H1 (cell line): ENCODE data around the gene LEFTY2. TPM values are rescaled to one million over a fixed set of nuclear protein-coding genes. Genes with fewer than 3 reads are reported as not detected.
"Not testable (repeated sequence)": the region's sequence is repeated elsewhere in the genome, so short reads cannot be mapped to it uniquely, and the experiment has no call there.

ENCODE experiments used
- CTCF ChIA-PET: fragments of 300-600 bp; sonication (Branson Sonifier 250); formaldehyde crosslinking; loops from one replicate; lab custom pipeline; 2021; ENCODE audit not compliant: partially characterized antibody; lab: Charles Lee
- POLR2A ChIA-PET: fragments of 300-600 bp; sonication (Branson Sonifier 250); formaldehyde crosslinking; loops from one replicate; lab custom pipeline; 2021; ENCODE audit warnings: inconsistent platforms; ENCODE audit not compliant: partially characterized antibody; lab: Charles Lee
- DNase-seq, 2 experiments: peaks; one replicate each; pipeline versions ENCODE4 v3.0.0 to v3.0.0-alpha.2; 2010 to 2022; ENCODE audit warnings: low spot score in 2 of 2, low read depth in 1 of 2, mixed read lengths in 1 of 2
- FAIRE-seq: peaks from 2 replicates; lab custom pipeline; 2011; peaks lifted over from hg19 to GRCh38; lab: Jason Lieb, UNC
- H2AFZ ChIP-seq: 2 replicates; pipeline ENCODE4 v1.8.1; 2012; ENCODE audit warnings: low read length, inconsistent platforms
- H2AK5ac ChIP-seq: 2 replicates; pipeline ENCODE4 v1.6.1; 2013; ENCODE audit warnings: low read depth, low read length
- H2BK120ac ChIP-seq: replicated peaks from 2 replicates; pipeline ENCODE3; 2013; ENCODE audit warnings: low read depth, low read length, inconsistent platforms
- H2BK12ac ChIP-seq: 2 replicates; pipeline ENCODE4 v1.6.1; 2013; ENCODE audit warnings: low read depth, low read length
- H2BK15ac ChIP-seq: 2 replicates; pipeline ENCODE4 v1.6.1; 2013; ENCODE audit warnings: low read length
- H2BK20ac ChIP-seq: 2 replicates; pipeline ENCODE4 v1.6.1; 2013; ENCODE audit warnings: low read length
- H2BK5ac ChIP-seq: 2 replicates; pipeline ENCODE4 v1.6.1; 2013; ENCODE audit warnings: low read depth, low read length
- H3K14ac ChIP-seq: 2 replicates; pipeline ENCODE4 v1.6.1; 2013; ENCODE audit warnings: inconsistent platforms; ENCODE audit not compliant: insufficient read length
- H3K18ac ChIP-seq: 2 replicates; pipeline ENCODE4 v1.6.1; 2013; ENCODE audit warnings: low read length; ENCODE audit errors: extremely low read depth
- H3K23ac ChIP-seq: 2 replicates; pipeline ENCODE4 v1.6.1; 2013; ENCODE audit warnings: inconsistent platforms; ENCODE audit not compliant: insufficient read length
- H3K23me2 ChIP-seq: 2 replicates; pipeline ENCODE4 v1.6.1; 2013; ENCODE audit warnings: low read depth, low read length
- H3K27ac ChIP-seq: 2 replicates; pipeline ENCODE4 v1.6.1; 2011; ENCODE audit warnings: low read depth, low read length, inconsistent platforms
- H3K27me3 ChIP-seq, 4 experiments: replicated peaks in 1 of 4; 1 replicate in 1 of 4; 2 replicates in 3 of 4; pipeline versions ENCODE4 v1.6.1 to v1.8.1; 2011 to 2013; ENCODE audit warnings: low read length in 3 of 4, mild to moderate bottlenecking in 3 of 4, inconsistent platforms in 2 of 4, mixed read lengths in 2 of 4, moderate library complexity in 1 of 4; ENCODE audit not compliant: control insufficient read depth in 3 of 4, insufficient read depth in 3 of 4; ENCODE audit errors: extremely low read depth in 1 of 4
- H3K36me3 ChIP-seq, 4 experiments: 2 replicates each; pipeline versions ENCODE4 v1.6.1 to v1.8.1; 2011 to 2013; ENCODE audit warnings: mild to moderate bottlenecking in 4 of 4, low read length in 3 of 4, moderate library complexity in 2 of 4, control low read depth in 1 of 4, inconsistent platforms in 1 of 4; ENCODE audit not compliant: insufficient read depth in 4 of 4, control insufficient read depth in 2 of 4
- H3K4ac ChIP-seq: replicated peaks from 2 replicates; pipeline ENCODE3; 2013; ENCODE audit warnings: low read length, low read depth, mixed read lengths, inconsistent platforms; ENCODE audit not compliant: insufficient read length
- H3K4me1 ChIP-seq, 4 experiments: replicated peaks in 1 of 4; 1 replicate in 1 of 4; 2 replicates in 3 of 4; pipeline versions ENCODE4 v1.6.1 to v1.8.1; 2011 to 2013; ENCODE audit warnings: low read length in 3 of 4, inconsistent platforms in 2 of 4, mixed read lengths in 1 of 4; ENCODE audit not compliant: insufficient read depth in 4 of 4, control insufficient read depth in 3 of 4
- H3K4me2 ChIP-seq, 2 experiments: 2 replicates each; pipeline versions ENCODE4 v1.6.1 to v1.8.1; 2011 to 2013; ENCODE audit warnings: low read depth in 2 of 2, low read length in 2 of 2, control low read depth in 1 of 2, inconsistent platforms in 1 of 2, mild to moderate bottlenecking in 1 of 2; ENCODE audit not compliant: insufficient read depth in 1 of 2
- H3K4me3 ChIP-seq, 4 experiments: fragments of 200-600, 300-600 bp in 1 of 4; sonication (generic), shearing (Covaris generic), sonication (Bioruptor Twin) in 1 of 4; 2 replicates each; pipeline versions ENCODE4 v1.5.1 to v1.8.1; 2011 to 2016; ENCODE audit warnings: low read length in 4 of 4, low read depth in 3 of 4, control low read depth in 2 of 4, inconsistent platforms in 2 of 4, mild to moderate bottlenecking in 2 of 4, mixed read lengths in 1 of 4, moderate library complexity in 1 of 4; ENCODE audit not compliant: insufficient read depth in 2 of 4; ENCODE audit errors: extremely low read depth in 1 of 4
- H3K56ac ChIP-seq: replicated peaks from 2 replicates; pipeline ENCODE3; 2013; ENCODE audit warnings: low read depth, mild to moderate bottlenecking, mixed read lengths, low read length, inconsistent platforms; ENCODE audit not compliant: insufficient read length
- H3K79me1 ChIP-seq: 2 replicates; pipeline ENCODE4 v1.6.1; 2013; ENCODE audit warnings: low read depth, low read length, control low read depth
- H3K79me2 ChIP-seq, 2 experiments: 2 replicates each; pipeline versions ENCODE4 v1.6.1 to v1.8.1; 2012 to 2013; ENCODE audit warnings: low read length in 2 of 2, mild to moderate bottlenecking in 2 of 2, inconsistent platforms in 1 of 2; ENCODE audit not compliant: insufficient read depth in 2 of 2, control insufficient read depth in 1 of 2
- H3K9ac ChIP-seq, 4 experiments: replicated peaks in 1 of 4; 1 replicate in 1 of 4; 2 replicates in 3 of 4; pipeline versions ENCODE4 v1.6.1 to v1.8.1; 2011 to 2013; ENCODE audit warnings: low read depth in 3 of 4, low read length in 3 of 4, control low read depth in 2 of 4, mild to moderate bottlenecking in 2 of 4, moderate library complexity in 2 of 4, inconsistent platforms in 1 of 4; ENCODE audit errors: extremely low read depth in 1 of 4
- H3K9me3 ChIP-seq, 2 experiments: 2 replicates each; pipeline versions ENCODE4 v1.6.1 to v1.8.1; 2012 to 2013; ENCODE audit warnings: mild to moderate bottlenecking in 2 of 2, moderate library complexity in 2 of 2, control low read depth in 1 of 2, inconsistent platforms in 1 of 2, low read depth in 1 of 2, low read length in 1 of 2, mixed read lengths in 1 of 2; ENCODE audit not compliant: insufficient read depth in 2 of 2
- H4K20me1 ChIP-seq, 2 experiments: replicated peaks in 1 of 2; 2 replicates each; pipeline versions ENCODE3 to v1.8.1; 2011 to 2013; ENCODE audit warnings: inconsistent platforms in 2 of 2, low read length in 2 of 2, mild to moderate bottlenecking in 1 of 2; ENCODE audit not compliant: insufficient read depth in 2 of 2, control insufficient read depth in 1 of 2
- H4K5ac ChIP-seq: 2 replicates; pipeline ENCODE4 v1.6.1; 2013; ENCODE audit warnings: low read length, low read depth, mixed read lengths, inconsistent platforms; ENCODE audit not compliant: insufficient read length
- H4K8ac ChIP-seq: 2 replicates; pipeline ENCODE4 v1.8.0; 2013; ENCODE audit warnings: mild to moderate bottlenecking, moderate library complexity, low read length, inconsistent platforms; ENCODE audit not compliant: insufficient read depth; ENCODE audit errors: extremely low read depth
- H4K91ac ChIP-seq: replicated peaks from 2 replicates; pipeline ENCODE3; 2013; ENCODE audit warnings: low read length, mixed read lengths, inconsistent platforms; ENCODE audit not compliant: insufficient read length
- WGBS, 2 experiments: shearing (Covaris generic) in 1 of 2; methylation state at CpG; one replicate each; pipeline versions ENCODE4 v1.1.6 to v1.1.7; 2013 to 2015; ENCODE audit warnings: low lambda C conversion rate in 2 of 2, mixed read lengths in 2 of 2, inconsistent platforms in 1 of 2, low coverage in 1 of 2, missing lambda C conversion rate in 1 of 2; ENCODE audit not compliant: insufficient replicate concordance in 2 of 2, insufficient coverage in 1 of 2, insufficient read length in 1 of 2; ENCODE audit errors: extremely low coverage in 1 of 2, missing lambda C conversion rate in 1 of 2; 5-methylcytosine and 5-hydroxymethylcytosine counted together
- polyA plus RNA-seq, 7 experiments: library from polyadenylated mRNA; depleted of rRNA in 3 of 7; stranded (reverse) in 5 of 7; unstranded in 2 of 7; fragments of >200 nt in 5 of 7; fragments of 200-250 nt in 2 of 7; gene quantifications; 1 replicate in 5 of 7; 2 replicates in 1 of 7; 4 replicates in 1 of 7; pipeline versions ENCODE4 v1.2.1 to v1.2.3, GENCODE V29; 2011 to 2013; ENCODE audit warnings: missing spikeins in 2 of 7, mixed read lengths in 2 of 7
- total RNA-seq: library from RNA; stranded (reverse); fragmentation: NEBNext Ultra II Directional; extraction: Animal tissue kit (Norgen Biotek cat#: 25700); gene quantifications from 2 replicates; pipeline ENCODE4 v1.2.1, GENCODE V29; 2021

The LEFTY2 gene
- total and polyA plus RNA-seq, 2 of the 8 experiments (the other 6 are each of a cell fraction or from before 2014, with no cell fraction given) = 2.6 to 4.3 TPM

DNA sequence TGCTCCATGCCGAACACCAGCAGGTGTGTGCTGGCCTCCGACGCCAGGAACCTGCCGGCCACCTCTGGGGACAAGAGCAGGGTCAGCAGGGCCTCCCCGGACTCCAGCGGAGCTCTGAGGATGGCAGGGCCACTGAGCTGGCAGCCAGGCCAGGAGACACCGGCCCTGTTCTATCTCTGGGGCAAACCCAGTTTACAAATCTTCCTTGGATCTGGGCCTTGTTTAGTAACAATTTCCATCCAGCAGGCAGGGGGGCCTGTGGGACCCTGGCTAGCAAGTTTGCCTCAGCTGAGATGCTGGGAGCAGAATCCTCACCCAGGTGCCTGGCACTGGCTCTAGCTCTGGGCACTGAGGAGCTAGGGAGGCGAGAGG lies 1.1 kb downstream of the LEFTY2 start:
- H2BK15ac ChIP-seq, H3K18ac ChIP-seq, FAIRE-seq, H3K9ac ChIP-seq, H3K79me2 ChIP-seq, H3K36me3 ChIP-seq, H4K8ac ChIP-seq, H3K4ac ChIP-seq, H2BK120ac ChIP-seq, H4K5ac ChIP-seq, H2AFZ ChIP-seq, DNase-seq, H3K23ac ChIP-seq, H2BK20ac ChIP-seq, H4K20me1 ChIP-seq, H3K9me3 ChIP-seq, H3K27ac ChIP-seq, H3K56ac ChIP-seq, H3K79me1 ChIP-seq, H4K91ac ChIP-seq, H3K23me2 ChIP-seq, H2BK5ac ChIP-seq, H3K14ac ChIP-seq, H3K27me3 ChIP-seq: not testable (repeated sequence)
- Histone ChIP-seq H2AK5ac (peak overlapping the region; percentile 90; the same call in 1 of the 2 replicates), H3K4me1 (peaks cover 1 to 13% (median 8%) of the 10 kb centered on the region in 4 experiments), H3K4me3 (peak overlapping the region in 2 of 4 experiments; percentile 32 to 59; a peak in 3 of 8 replicates), H2BK12ac (0 out of 2 replicates have a peak overlapping the region, but pooled peaks have one; percentile 17), H3K4me2 (peak overlapping the region; percentile 50 to 66)
- WGBS, 2 experiments = 57% methylated on average over 4 of the region's 8 CpGs; no CpG with 5 or more reads in 1 of the 2 experiments
- CTCF ChIA-PET = interaction anchor here (0.6 to 4.0 kb wide), 8 partner anchors 10 to 63 kb away, joined by 3 to 23 read pairs (median 4); partner anchors contain the start of gene PYCR2
- POLR2A ChIA-PET = interaction anchor here (1.0 to 3.4 kb wide), 5 partner anchors 9 to 58 kb away, joined by 3 to 16 read pairs (median 5); partner anchors contain the start of genes PYCR2 and TMEM63A
